Activated CD4-positive, CD25-positive, alpha-beta regulatory T cell treated with anti-CD3 and anti-CD28 coated beads, Interleukin-2, amount 50 U/mL, for 16 hours (primary cell): ENCODE data around the gene PYGM.

Source experiments
- DNase-seq: peaks from one replicate; pipeline ENCODE4 v3.0.0-alpha.2; 2020; ENCODE audit warnings: low read depth, low spot score

The PYGM gene

DNA sequence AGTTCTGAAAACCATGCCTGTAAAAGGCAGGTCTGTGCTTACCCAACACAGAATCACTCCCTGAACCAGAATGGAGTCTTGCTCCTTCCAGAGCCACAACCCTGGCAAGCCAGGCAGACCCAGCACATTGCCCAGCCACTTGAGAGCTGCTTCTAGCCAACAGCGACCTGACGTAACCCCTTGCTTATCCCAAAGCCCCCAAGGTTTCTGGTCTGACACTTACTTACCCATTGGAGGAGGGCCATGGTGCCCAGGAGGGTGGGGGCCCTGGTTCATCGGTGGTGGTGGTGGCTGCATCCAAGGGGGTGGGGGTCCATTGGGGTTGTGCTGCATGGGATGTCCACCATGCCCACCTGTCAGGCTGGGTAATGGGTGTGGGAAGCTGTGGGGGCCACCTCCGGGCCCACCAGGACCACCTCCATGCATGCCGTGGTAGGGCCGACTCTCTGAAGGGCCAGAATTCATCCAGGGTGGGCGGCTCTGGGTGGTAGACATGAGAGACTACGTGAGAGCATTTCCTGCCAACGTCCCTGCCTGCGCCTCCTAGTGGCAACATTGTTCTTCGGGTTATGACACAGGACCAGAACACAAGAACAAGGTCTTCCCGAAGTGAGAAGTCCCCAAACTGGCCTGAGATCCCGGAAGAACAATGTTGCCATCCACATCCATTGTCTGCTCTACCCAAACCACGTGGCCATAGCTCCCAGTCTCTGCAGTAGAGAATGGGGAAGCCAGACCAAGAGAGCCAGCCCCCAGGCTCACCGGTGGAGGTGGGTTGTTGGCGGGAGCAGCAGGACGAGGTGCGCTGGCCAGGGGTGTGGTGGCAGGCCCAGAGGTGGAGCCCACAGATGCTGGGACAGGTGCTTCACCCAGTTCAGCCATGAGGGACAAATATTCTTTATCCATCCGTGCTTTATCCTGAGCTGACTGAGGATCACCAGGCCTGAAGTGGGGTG lies 7.8 kb upstream of the PYGM start:
- DNase-seq = peak; percentile 75

DNA sequence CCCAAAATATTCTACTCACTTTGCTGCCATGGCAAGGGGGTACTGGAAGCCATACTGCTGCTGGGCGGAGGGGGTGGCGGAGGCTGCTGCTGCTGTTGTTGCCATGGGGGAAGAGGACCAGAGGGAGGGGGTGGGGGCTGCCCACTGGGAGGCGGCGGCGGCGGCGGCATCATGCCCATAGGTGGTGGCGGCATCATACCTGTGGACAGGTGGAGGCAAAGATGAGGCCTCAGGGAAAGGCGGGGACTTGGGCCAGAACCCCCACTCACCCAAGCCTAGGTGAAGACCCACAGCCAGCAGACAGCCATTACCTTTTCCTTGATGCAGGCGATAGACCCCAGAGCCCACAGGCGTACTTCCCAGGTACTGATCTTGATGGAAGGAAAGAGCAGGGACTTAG lies 7.1 kb upstream of the PYGM start:
- DNase-seq = no peak

DNA sequence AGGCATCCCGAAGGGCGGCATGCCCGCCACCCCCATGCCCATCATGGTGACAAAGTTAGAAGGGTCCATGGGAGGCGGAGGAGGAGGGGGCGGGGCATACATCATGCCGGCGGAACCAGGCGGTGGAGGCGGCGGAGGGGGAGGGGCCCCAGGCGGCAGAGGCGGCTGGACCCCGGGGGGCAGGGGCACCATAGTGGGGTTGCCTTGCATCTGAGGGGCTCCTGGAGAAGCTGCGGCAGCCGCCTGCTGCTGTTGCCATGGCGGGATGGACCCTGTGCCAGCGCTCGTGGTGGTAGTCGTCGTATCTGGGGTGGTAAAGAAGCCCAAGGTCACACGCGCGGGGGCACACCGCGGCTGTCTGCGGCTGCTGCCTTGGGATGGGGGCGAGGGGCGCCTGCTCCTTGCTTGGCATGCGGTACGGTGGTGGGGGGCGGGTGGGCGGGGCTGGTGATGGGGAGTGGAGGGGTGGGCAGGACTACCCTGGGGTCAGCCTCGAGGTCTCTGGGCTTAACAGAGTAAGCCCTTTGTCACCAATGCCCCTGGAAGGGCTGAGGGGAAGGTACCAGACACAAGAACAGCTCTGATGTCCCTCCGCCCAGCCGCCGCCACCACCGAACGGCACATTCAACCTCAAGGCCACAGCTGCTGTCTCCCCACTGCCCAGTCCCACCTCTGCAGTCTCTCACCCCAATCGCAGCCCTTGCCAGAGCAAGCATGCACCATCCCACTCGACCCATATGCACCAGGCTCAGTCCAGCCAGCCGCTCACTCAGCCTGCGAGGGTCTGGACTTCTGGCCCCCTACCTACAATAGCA lies 6.3 kb upstream of the PYGM start:
- no peak for DNase-seq

DNA sequence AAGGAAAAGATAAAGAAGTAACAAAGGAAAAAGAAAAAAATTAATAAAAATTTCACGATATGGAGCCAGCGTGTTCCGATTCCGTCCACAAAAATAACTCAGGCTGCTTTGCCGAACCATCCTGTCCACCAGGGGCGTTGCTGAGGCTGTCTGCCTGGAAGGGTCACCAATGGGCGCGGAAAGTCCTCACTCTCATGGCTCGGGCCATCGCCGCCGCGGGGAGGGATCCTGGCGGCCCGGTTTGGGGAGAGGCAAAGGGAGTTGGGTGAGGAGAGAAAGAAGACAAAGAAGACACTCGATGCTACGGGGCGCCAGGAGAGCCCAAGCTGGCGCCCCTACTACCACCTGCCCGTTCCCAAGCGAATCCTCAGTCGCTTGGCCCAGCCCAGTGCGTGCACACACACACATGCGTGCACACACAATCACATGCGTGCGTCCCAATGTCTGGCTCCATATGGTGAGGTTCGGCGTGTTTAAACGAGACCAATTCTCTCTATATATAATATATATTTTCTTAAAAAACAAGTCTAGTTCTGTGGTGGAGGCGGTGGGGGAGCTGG lies 5.6 kb upstream of the PYGM start:
- no peak for DNase-seq

DNA sequence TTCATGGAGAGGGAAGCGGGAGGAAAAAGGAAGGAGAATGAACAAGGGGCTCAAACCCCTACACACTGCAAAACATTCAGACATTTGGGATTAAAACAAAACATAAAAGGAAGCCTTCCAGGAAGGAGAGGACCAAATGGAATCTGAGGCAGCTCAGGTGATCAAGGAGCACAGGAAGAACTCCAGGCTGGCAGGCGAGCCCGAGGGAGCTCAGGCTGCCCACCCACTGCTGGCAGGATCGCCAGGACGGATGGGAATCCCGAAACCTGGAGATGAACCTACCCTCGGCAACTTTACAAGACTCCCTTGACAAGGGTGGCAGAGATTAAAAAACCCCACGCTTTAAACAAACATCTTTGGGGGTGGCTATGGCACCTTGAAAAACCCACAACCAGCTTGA lies 5.0 kb upstream of the PYGM start:
- no peak for DNase-seq

DNA sequence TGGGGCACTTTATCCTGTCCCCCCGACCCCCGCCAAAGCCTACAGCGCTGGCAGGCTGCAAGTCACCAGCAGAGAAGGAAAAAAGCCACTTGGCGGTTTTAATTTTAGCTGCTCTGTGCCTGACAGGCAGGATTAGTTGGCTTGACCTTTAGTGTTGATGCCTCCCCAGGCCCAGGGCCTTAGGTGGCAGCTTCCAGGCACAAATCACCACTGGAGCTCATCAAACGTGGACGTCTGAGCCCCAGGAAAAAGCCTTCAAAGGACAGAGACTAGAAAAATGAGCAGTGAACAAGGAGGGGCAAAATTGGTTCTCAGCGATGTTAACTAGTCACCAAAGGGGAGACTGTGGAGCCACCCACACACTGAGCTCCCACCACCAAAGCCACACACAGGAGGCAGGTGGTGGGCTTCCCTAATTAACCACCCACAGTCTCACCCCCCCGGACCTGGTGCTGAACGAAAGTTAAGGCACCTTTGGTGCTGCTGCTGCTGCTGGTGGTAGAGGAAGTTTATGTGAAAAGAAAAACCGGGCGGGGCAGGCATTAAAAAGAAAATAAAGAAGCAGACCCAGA lies 4.4 kb upstream of the PYGM start:
- no peak for DNase-seq

DNA sequence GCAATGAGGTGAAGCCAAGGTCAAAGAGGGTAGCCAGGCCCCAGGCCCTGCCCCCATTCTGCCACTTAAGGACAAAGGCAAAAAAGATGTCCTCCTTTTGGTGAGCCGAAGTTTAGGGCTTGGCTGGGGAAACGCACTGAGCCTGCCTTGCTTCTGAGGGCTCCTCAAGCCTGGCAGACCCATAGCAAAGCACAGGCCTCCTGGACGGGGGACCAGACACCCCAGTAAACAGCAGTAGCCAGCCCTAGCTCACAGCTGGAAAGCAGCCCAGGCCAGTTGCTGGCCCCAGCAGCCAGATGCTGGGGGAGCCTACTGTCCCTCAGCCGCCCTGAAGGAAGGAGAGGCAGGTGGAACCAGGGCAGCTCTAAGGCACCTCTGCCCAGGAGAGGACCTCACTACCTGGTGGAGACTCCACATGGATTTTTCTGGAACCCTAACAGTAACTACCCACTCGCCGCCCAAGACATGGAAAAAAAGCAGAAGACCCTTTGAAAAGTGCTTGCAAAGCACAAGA lies 3.8 kb upstream of the PYGM start:
- DNase-seq = no peak

DNA sequence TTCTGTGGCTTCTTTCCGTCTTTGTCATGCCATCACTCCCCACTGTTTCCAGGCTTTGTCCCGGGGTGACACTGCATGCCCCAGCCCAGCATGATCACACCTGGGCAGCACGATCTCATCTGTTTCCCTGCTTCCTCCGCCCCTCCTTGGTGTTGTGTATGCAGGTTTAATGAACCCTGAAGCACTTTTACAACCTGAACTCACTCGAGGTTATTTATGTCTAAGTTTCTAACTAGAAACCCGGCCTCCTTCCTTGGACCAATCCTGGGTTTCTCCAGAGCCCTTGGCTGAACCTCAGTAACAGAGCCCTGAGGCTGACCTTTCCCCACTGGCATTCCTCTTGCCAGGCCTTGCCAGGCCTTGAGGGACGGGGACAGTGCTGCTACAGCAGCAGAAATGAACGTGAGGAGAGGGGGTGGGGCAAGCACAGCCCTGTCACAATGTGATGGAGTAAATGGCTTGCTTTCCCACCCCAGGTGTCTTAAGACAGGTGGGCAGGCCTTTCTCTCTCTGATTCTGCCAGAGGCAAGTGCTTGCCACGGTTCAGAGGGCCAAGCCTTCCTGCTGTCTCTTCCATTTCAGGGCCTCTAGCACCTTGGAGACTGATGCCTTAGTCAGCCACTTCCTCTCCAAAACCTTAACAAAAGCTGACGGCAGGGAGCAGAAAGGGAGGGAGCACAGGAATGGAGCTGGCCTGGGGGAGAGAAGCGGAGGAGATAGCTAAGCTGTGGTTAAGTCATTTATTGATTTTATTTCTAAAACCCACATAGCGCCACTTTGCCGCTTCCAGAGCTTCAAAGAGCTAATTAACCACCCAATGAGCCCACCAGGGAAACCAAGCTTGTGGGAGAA lies 3.1 kb upstream of the PYGM start:
- DNase-seq = no peak

DNA sequence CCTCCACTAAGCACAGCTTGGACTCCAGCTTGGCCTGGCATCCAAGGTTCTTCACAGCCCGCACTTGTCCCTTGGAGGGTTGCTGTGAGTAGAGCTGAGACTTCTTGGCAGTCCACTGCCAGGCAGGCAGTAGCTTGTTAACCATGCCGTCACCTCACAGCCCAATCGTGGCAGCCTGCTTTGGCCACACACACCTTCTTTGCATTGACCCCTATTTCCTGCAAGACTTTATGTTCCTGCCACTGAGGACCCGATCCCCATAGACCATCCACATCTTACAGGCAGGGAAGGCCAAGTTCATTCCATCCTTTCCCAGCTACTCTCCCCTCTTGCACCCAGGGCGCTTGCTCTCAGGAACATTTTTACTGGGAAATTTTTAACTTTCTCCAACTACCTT lies 2.5 kb upstream of the PYGM start:
- no peak for DNase-seq

DNA sequence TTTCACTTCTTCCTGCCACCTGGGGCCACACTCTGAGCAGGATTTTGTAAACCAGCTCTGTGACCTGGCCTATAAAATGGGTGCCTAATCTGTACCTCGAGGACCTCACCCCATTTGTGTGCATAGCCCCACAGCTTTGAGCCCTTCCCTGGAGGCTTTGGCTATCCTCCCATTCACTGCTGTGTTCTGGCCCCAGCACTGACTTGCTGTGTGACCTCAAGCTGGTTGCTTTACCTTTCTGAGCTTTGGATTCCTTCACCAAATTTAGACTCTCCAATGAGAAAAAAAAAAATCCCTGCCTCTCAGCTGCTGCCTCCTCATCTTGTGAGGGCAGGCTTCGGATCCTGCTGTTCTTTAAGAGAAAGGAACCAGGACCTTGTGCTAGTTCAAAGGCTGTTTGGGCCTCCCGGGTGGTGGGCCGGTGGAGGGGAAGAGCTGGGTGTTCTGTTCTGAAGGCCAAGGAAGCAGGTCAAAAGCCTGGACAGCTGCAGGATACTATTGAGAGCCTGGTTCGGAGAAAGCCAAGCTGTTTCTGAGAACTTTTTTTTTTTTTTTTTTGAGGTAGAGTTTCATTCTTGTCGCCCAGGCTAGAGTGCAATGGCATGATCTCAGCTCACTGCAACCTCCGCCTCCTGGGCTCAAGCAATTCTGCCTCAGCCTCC lies 1.1 kb upstream of the PYGM start:
- no peak for DNase-seq

DNA sequence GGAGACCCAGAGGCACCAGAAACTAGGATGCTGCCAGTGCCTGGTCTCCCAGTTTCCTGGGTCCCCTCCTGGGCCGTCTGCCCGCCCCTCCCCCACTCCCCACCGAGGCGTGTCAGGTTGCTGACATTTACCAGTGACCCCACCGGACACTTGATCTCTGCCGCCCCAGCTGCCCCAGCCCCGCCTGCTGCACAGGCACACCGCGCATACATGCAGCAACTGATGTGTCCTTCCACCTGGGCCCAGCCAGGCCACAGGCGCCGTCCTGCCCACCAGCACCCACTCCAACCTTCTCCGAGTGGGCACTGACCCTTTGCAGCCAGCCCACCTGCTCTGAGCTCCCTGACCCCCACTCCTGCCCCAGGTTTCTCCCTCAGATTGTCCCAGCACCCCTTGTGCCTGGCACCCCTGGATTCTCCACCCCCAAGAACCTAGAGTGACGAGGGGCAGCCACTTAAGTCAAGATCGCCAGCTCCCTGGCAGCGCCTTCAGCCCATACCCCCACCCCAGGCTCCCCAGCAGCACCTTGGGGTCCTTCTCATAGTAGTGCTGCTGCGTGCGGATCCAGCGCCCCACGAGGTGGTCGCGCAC lies 548 bp downstream of the PYGM start:
- DNase-seq = no peak

DNA sequence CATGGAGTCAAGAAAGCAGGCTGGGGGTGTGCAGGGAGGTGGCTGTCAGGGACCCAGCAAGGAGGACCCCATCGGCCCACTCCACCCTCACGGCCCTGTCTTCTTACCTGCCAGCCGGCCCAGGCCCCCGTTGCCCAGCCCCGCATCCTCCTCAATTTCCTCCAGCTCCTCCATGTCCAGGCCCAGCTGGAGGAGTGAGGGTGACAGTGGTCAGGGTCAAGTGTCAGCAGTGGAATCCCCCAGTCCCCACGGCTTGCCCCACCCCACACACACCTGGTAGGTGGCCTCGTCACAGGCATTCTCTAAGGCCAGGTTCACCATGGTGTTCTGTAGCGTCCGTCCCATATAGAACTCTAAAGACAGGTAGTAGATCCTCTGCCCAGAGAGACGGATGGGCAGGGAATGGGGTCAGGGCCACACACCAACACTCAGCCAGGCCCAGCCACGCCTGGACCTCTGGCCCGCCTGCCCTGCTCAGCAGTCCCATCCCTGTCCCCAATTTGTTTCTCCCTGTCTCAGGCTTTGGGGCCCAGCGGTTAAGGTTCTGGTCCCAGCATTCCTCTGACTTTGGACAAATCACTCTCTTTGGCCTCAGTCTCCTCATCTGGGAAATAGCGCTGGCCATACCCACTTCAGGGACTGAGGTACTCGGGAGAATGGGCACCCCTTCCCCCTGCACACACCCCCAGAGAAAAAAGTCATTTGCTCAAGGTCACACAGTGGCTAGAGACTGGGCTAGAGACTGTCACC lies 1.3 kb downstream of the PYGM start:
- no peak for DNase-seq

DNA sequence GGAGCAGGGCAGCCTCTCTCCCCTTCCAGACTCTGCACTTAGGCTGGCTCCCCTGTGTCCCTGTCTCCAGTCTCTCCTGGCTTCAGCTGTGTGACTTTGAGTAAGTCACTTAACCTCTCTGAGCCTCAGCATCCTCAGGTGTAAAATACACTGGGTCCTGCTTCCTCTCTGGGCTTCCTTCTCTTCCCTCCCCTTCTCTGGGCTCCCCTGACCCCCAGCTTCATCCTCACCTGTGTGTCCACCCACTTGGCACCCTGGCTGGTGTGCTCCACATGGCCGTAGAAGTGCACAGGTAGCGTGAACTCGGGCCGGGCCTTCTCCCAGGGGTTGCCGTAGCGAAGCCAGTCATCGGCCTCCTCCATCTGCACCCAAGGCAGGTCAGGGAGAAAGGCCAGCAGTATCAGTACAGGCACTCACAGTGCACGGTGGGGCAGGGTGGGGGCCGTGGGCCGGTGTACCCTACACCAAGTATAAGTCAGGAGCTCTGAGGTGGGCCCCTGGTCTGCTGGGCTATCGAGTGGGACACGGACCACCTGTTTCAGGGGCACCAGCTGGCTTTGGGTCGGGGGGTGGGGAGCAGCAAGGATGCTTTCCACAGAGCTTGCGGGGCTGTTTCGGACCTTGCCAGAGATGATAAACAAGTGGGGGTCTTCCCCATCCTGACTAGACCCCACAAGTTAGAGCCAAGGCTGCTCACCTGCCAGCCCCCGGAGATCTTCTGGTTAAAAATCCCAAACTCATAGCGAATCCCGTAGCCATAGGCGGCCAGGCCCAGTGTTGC lies 2.0 kb downstream of the PYGM start:
- no peak for DNase-seq

DNA sequence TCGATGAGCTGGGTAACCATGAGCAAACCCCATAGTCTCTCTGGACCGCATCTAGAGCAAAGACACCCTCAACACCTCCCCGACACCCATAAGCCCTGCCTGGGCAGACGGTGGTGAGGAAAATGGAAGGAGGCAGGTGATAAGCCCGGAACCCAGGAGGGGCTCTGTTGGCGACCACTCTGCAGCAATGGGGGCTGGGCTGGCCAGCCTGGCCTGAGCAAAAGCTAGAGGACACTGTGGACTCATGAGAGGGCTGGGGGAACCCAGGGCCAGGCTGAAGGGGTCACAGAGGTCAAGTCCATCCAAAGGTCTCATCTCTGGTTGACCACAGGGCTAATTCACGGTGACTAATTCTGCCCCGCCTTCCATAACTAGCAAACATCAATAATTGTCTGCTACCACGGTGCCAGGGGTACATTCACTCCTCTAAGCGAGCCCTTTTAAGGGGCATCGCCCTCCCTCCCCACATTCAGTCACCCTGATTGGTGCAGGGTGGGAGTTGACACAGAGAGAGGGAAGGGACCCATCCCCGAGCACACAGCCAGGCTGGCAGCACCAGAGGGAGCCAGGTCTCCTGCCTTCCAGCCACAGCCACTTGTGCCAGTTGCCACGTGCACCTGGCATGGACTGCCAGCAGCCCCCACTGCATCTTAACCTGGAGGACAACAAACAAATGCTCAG lies 4.0 kb downstream of the PYGM start:
- no peak for DNase-seq

DNA sequence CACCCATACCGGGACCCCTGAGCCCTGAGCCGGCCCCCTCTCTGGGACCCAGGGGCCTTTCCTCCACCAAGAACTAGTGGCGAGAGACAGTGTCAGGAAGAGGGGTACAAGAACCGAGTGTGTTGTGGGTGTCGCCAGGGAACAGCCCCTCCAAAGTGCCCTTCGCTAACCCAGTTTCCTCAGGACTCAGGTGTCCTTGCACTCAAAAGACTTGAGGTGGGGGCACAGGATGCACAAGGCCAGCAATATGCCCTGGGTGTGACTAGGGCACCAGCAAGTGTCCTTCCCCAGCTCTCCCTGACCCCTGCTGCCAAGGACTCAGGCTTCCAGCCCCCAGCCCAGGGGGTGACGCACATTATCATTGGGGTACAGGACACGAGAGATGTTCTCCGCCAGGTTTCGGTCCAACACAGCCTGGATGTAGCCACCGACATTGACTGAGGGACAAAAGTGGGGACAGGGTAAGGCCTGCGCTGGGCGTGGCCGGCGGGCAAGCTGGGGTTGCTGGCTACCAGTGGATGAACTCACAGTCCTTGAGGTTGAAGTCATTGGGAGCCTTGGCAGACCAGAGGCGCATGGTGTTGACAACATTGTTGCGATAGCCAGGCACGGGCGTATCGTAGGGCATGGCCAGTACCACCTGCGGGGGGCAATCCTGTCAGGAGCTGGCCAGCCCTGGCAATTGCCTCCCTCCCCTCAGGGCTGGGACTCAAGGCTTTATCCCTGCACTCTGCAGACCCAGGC lies 4.7 kb downstream of the PYGM start:
- DNase-seq = no peak

DNA sequence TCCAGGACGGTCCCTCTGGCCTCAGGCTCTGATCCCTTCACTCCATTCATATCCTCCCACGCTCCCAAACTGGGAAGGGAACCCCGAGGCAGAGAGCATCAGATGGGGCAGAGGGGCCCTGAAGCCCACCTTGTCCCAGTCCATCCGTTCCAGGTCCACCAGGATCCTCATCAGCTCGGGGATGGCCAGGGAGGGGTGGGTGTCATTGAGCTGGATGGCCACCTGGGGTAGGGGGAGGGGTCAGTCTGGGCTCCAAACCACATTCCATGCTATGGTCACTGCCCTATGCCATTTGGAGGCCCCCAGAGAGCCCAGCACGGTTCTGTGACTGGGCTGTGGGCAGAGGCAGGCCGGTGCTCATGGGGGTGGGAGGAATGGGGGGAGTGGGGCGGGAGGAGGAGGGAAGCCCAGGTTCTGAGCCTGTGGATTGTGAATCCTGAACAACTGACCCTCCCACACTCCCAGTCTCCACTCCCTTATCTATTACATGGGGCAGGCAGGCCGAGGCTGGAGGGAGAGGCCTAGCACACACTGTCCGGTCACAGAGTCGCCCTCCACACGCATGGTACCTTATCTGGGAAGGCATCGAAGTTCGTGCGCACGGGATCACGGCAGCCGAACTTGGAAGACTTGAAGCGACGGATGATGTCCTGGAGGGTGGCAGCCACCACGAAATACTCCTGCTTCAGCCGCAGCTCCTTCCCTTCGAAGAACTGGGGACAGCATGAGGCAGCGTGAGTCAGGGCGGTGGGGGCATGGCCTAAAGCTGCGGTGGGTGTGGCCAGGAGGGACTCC lies 5.5 kb downstream of the PYGM start:
- DNase-seq = no peak
